K562 (cell line): ENCODE results near the gene IFI6. TPM values are rescaled to one million over a fixed set of nuclear protein-coding genes. Genes with fewer than 3 reads are reported as not detected.

Experiments used
- BCL6 ChIP-seq: fragments of 250-450 bp; sonication (Bioruptor Pico); IDR thresholded peaks from 2 replicates; pipeline ENCODE4 v1.4.0; 2020
- CTBP1 ChIP-seq: fragments of 450-650 bp; IDR thresholded peaks from 2 replicates; pipeline ENCODE4 v1.6.1; 2016; ENCODE audit warnings: borderline replicate concordance
- CXXC5 ChIP-seq: fragments of 250-450 bp; sonication (Bioruptor Pico); IDR thresholded peaks from 2 replicates; pipeline ENCODE4 v1.8.0; 2022; ENCODE audit warnings: inconsistent platforms, mild to moderate bottlenecking, moderate library complexity
- ETV6 ChIP-seq, 3 experiments: fragments of 150-350 bp in 1 of 3; sonication (generic) in 1 of 3; formaldehyde crosslinking in 1 of 3; IDR thresholded peaks; 2 replicates each; pipeline versions ENCODE4 v1.6.1 to v1.8.0; 2014 to 2022; ENCODE audit warnings: borderline replicate concordance in 2 of 3, low read depth in 2 of 3, antibody characterized with exemption in 1 of 3, low read length in 1 of 3, mild to moderate bottlenecking in 1 of 3, missing genetic modification reagents in 1 of 3
- FOXK1 ChIP-seq: sonication (generic); formaldehyde crosslinking; IDR thresholded peaks from 2 replicates; pipeline ENCODE4 v1.8.0; 2022; ENCODE audit warnings: missing genetic modification reagents, mild to moderate bottlenecking, borderline replicate concordance
- IRF2 ChIP-seq: sonication (generic); formaldehyde crosslinking; IDR thresholded peaks from 2 replicates; pipeline ENCODE4 v1.8.1; 2022; ENCODE audit warnings: mild to moderate bottlenecking, missing genetic modification reagents
- SAP30 ChIP-seq: fragments of 200-600 bp; sonication (generic); IDR thresholded peaks from 2 replicates; pipeline ENCODE4 v1.6.1; 2012; ENCODE audit warnings: borderline replicate concordance, low read depth, mild to moderate bottlenecking, moderate library complexity, low read length, control low read depth, inconsistent platforms; ENCODE audit not compliant: insufficient read depth, poor library complexity, severe bottlenecking
- ZEB2 ChIP-seq: fragments of 450-650 bp; IDR thresholded peaks from 2 replicates; pipeline ENCODE4 v1.6.1; 2016
- polyA plus RNA-seq, 8 experiments: library from polyadenylated mRNA; depleted of rRNA in 4 of 8; stranded (reverse) in 5 of 8; unstranded in 3 of 8; fragments of >200 nt; fragmentation: Nextera tagmentation in 2 of 8; fragmentation: Illumina TruSeq in 1 of 8; extraction: Ambion mirVana in 2 of 8; extraction: Trizol in 1 of 8; gene quantifications; 2 replicates each; pipeline versions ENCODE4 v1.2.1 to v1.2.3, GENCODE V29; 2011 to 2014; ENCODE audit warnings: inconsistent platforms in 1 of 8, missing spikeins in 1 of 8
- total RNA-seq, 7 experiments: library from RNA; depleted of rRNA in 6 of 7; stranded (reverse); fragments of >200 nt in 6 of 7; fragmentation: Illumina TruSeq in 2 of 7; extraction: Trizol in 2 of 7; gene quantifications; 2 replicates each; pipeline versions ENCODE4 v1.2.1 to v1.2.3, GENCODE V29; 2011 to 2021; ENCODE audit warnings: low replicate concordance in 1 of 7
- TF ChIP-seq, protein P1 (sequence below), 2 experiments: fragments of 450-650 bp; formaldehyde crosslinking in 1 of 2; IDR thresholded peaks; 2 replicates each; pipeline versions ENCODE4 v1.4.0 to v1.6.1; 2014 to 2020; ENCODE audit warnings: mild to moderate bottlenecking in 2 of 2, borderline replicate concordance in 1 of 2, low read depth in 1 of 2
- TF ChIP-seq, protein P2 (sequence below): sonication (generic); formaldehyde crosslinking; IDR thresholded peaks from 2 replicates; pipeline ENCODE4 v1.8.0; 2022; ENCODE audit warnings: missing genetic modification reagents, mild to moderate bottlenecking, borderline replicate concordance
- TF ChIP-seq, protein P3 (sequence below): fragments of 450-650 bp; IDR thresholded peaks from 2 replicates; pipeline ENCODE4 v1.6.1; 2014; ENCODE audit warnings: low read depth, mild to moderate bottlenecking, moderate library complexity, borderline replicate concordance

Gene IFI6
- total and polyA plus RNA-seq, 9 of the 15 experiments (the other 6 are each of a cell fraction or from before 2014, with no cell fraction given) = 0.17 to 4.5 (median 2.2) TPM

DNA sequence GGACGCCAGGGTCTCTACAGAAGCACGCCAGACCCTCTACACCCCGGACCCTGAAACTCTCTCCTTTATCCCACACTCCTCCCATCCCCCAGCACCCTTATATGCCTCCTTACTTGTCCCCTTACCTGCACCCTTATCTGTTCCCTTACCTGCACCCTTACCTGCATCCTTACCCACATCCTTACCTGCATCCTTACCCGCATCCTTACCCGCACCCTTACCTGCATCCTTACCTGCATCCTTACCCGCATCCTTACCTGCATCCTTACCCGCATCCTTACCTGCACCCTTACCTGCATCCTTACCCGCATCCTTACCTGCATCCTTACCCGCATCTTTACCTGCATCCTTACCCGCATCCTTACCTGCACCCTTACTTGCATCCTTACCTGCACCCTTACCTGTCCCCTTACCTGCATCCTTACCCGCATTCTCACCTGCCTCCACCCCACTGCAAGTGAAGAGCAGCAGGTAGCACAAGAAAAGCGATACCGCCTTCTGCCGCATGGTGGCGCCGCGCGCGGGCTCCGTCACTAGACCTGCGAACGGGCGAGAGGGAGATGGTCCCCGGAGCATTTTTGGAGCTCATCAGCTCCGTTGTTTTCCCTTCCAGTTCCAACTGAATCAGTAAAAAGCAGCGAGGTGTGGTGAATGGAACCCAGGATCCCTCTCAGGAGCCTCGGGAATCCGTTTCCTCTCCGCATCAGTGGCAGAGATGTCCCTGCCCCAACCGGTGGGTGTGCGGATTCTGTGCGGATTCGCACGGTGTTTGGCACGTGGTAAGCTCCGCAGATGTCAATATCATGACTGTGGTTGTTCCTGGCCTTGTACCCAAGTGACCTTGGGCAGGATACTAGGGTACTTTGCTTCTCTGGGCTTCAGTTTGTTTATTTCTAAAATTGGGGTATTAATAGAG, 2.9 kb downstream of the IFI6 start (continued):
- TF ChIP-seq CXXC5 (CRISPR knock-in tag) (peak; percentile 59), ETV6 (IDR thresholded peaks at IDR 0.05; ENCODE audit: borderline replicate concordance in 1 of 2, low read depth in 2 of 2, low read length in 1 of 2) (no peak), ETV6 (CRISPR knock-in tag; IDR thresholded peaks at IDR 0.05; ENCODE audit: borderline replicate concordance) (peak; percentile 82; the same call in 1 of the 2 replicates), ZEB2 (peak; percentile 98), CTBP1 (peak; percentile 93), BCL6 (no peak), FOXK1 (peak; percentile 90), IRF2 (CRISPR knock-in tag) (peak; percentile 27; the same call in 1 of the 2 replicates), SAP30 (no peak)
- TF ChIP-seq, protein P1, sequence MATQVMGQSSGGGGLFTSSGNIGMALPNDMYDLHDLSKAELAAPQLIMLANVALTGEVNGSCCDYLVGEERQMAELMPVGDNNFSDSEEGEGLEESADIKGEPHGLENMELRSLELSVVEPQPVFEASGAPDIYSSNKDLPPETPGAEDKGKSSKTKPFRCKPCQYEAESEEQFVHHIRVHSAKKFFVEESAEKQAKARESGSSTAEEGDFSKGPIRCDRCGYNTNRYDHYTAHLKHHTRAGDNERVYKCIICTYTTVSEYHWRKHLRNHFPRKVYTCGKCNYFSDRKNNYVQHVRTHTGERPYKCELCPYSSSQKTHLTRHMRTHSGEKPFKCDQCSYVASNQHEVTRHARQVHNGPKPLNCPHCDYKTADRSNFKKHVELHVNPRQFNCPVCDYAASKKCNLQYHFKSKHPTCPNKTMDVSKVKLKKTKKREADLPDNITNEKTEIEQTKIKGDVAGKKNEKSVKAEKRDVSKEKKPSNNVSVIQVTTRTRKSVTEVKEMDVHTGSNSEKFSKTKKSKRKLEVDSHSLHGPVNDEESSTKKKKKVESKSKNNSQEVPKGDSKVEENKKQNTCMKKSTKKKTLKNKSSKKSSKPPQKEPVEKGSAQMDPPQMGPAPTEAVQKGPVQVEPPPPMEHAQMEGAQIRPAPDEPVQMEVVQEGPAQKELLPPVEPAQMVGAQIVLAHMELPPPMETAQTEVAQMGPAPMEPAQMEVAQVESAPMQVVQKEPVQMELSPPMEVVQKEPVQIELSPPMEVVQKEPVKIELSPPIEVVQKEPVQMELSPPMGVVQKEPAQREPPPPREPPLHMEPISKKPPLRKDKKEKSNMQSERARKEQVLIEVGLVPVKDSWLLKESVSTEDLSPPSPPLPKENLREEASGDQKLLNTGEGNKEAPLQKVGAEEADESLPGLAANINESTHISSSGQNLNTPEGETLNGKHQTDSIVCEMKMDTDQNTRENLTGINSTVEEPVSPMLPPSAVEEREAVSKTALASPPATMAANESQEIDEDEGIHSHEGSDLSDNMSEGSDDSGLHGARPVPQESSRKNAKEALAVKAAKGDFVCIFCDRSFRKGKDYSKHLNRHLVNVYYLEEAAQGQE (IDR thresholded peaks at IDR 0.05; ENCODE audit: borderline replicate concordance) = peak; percentile 65; the same call in 1 of the 2 replicates
- TF ChIP-seq, protein P1 (CRISPR knock-in tag; IDR thresholded peaks at IDR 0.05; ENCODE audit: low read depth) = no peak
- TF ChIP-seq, protein P2, sequence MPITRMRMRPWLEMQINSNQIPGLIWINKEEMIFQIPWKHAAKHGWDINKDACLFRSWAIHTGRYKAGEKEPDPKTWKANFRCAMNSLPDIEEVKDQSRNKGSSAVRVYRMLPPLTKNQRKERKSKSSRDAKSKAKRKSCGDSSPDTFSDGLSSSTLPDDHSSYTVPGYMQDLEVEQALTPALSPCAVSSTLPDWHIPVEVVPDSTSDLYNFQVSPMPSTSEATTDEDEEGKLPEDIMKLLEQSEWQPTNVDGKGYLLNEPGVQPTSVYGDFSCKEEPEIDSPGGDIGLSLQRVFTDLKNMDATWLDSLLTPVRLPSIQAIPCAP (CRISPR knock-in tag) = no peak
- TF ChIP-seq, protein P3, sequence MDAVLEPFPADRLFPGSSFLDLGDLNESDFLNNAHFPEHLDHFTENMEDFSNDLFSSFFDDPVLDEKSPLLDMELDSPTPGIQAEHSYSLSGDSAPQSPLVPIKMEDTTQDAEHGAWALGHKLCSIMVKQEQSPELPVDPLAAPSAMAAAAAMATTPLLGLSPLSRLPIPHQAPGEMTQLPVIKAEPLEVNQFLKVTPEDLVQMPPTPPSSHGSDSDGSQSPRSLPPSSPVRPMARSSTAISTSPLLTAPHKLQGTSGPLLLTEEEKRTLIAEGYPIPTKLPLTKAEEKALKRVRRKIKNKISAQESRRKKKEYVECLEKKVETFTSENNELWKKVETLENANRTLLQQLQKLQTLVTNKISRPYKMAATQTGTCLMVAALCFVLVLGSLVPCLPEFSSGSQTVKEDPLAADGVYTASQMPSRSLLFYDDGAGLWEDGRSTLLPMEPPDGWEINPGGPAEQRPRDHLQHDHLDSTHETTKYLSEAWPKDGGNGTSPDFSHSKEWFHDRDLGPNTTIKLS = peak; percentile 49; the same call in 1 of the 2 replicates
